DND-41 (cell line): ENCODE measurements around the gene FGD1.
"Not testable (repeated sequence)": the region's sequence is repeated elsewhere in the genome, so short reads cannot be mapped to it uniquely, and the experiment has no call there.

Experiments used
- ATAC-seq: fragments of 200-7000 bp; cut with Tn5 transposase; 3 replicates; pipeline ENCODE4 v1.9.1; 2021; ENCODE audit warnings: low read depth; ENCODE audit not compliant: insufficient read depth
- DNase-seq: peaks from one replicate; pipeline ENCODE4 v3.0.0-alpha.2; 2020
- H2AFZ ChIP-seq: 2 replicates; pipeline ENCODE4 v1.6.0; 2012; ENCODE audit warnings: low read depth, low read length
- H3K27ac ChIP-seq: 2 replicates; pipeline ENCODE4 v1.5.1; 2012; ENCODE audit warnings: low read length, inconsistent platforms
- H3K27me3 ChIP-seq: fragments of 200-600 bp; sonication (generic); 2 replicates; pipeline ENCODE4 v1.6.0; 2012; ENCODE audit warnings: low read length, mild to moderate bottlenecking, inconsistent platforms; ENCODE audit not compliant: insufficient read depth, poor library complexity
- H3K36me3 ChIP-seq: 2 replicates; pipeline ENCODE4 v1.5.1; 2012; ENCODE audit warnings: low read length, inconsistent platforms; ENCODE audit not compliant: insufficient read depth
- H3K4me1 ChIP-seq: 2 replicates; pipeline ENCODE4 v1.5.1; 2012; ENCODE audit warnings: mild to moderate bottlenecking, low read length; ENCODE audit not compliant: insufficient read depth
- H3K4me2 ChIP-seq: 2 replicates; pipeline ENCODE4 v1.6.0; 2012; ENCODE audit warnings: mild to moderate bottlenecking, moderate library complexity, low read length, inconsistent platforms; ENCODE audit not compliant: insufficient read depth
- H3K4me3 ChIP-seq, 2 experiments: fragments of 200-600 bp in 1 of 2; shearing (Covaris generic) in 1 of 2; 2 replicates each; pipeline ENCODE4 v1.5.1; 2012 to 2016; ENCODE audit warnings: inconsistent platforms in 2 of 2, low read length in 2 of 2, mild to moderate bottlenecking in 2 of 2, low read depth in 1 of 2, moderate library complexity in 1 of 2
- H3K79me2 ChIP-seq: 2 replicates; pipeline ENCODE4 v1.6.0; 2012; ENCODE audit warnings: low read length, inconsistent platforms; ENCODE audit not compliant: insufficient read depth
- H3K9ac ChIP-seq: 2 replicates; pipeline ENCODE4 v1.6.0; 2012; ENCODE audit warnings: low read depth, mild to moderate bottlenecking, inconsistent platforms, low read length, moderate library complexity
- H3K9me3 ChIP-seq: 2 replicates; pipeline ENCODE4 v1.5.1; 2012; ENCODE audit warnings: low read length, moderate library complexity, mild to moderate bottlenecking, inconsistent platforms; ENCODE audit not compliant: insufficient read depth, severe bottlenecking
- H4K20me1 ChIP-seq: 2 replicates; pipeline ENCODE4 v1.6.0; 2012; ENCODE audit warnings: low read length; ENCODE audit not compliant: insufficient read depth
- EZH2 ChIP-seq: IDR thresholded peaks from 3 replicates; pipeline ENCODE4 v1.6.1; 2012; ENCODE audit warnings: borderline replicate concordance, low read depth, mild to moderate bottlenecking, moderate library complexity, low read length, inconsistent platforms; ENCODE audit not compliant: severe bottlenecking
- TF ChIP-seq, protein P1 (sequence below): IDR thresholded peaks from 2 replicates; pipeline ENCODE4 v1.5.1; 2012; ENCODE audit warnings: borderline replicate concordance, low read length, moderate library complexity, mild to moderate bottlenecking; ENCODE audit not compliant: poor library complexity, severe bottlenecking; ENCODE audit errors: extremely low read depth

The FGD1 gene

DNA sequence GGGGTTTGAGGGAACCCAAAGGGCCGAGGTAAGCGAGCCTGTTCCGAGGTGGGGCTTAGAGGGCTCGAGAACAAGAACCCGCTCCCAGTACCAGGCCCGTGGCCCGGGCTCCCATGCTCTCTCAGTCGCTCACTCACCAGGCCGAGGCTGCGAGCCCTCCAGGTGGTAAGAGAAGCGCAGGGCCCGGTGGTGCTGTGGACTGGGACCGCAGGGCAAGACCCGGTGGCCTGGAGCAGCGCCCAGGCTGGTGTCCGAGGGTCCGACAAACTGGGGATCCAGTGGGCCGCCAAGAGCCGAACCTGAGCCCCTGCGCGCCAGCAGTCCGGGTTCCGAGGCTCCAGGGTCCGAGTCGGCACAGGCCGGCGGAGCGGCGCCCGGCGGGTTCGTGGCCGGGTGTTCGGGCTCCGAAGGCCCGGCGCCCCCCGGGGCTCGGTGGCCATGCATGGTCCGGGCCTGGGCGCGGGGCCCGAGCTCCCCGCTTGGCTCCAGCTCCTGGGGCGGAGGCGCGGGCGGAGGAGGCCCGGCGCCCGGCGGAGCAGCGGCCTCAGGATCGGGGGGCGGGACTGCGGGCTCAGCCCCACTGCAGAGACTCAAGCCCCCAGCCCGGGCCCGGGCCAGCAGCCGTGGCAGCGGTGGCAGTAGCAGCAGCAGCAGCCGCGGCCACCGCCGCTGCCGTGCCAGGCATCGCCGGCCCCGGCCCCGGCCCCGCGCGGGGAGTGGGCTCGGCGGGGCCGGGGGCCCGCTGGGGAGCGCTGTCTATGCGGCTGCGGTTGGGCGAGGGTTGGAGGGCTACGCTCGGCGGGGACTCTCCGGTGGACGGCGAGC lies 833 bp downstream of the FGD1 start:
- Histone ChIP-seq H3K27ac (no peak overlapping the region), H3K27me3 (no peaks in the 10 kb centered on the region), H3K4me2 (no peak overlapping the region), H3K79me2 (no peaks in the 10 kb centered on the region), H2AFZ (no peak overlapping the region), H3K4me3 (no peak overlapping the region), H3K9ac (no peak overlapping the region), H3K9me3 (no peaks in the 10 kb centered on the region), H4K20me1 (no peaks in the 10 kb centered on the region), H3K4me1 (no peaks in the 10 kb centered on the region), H3K36me3 (no peaks in the 10 kb centered on the region)
- no peak for DNase-seq
- ATAC-seq: no peak
- TF ChIP-seq, protein P1, sequence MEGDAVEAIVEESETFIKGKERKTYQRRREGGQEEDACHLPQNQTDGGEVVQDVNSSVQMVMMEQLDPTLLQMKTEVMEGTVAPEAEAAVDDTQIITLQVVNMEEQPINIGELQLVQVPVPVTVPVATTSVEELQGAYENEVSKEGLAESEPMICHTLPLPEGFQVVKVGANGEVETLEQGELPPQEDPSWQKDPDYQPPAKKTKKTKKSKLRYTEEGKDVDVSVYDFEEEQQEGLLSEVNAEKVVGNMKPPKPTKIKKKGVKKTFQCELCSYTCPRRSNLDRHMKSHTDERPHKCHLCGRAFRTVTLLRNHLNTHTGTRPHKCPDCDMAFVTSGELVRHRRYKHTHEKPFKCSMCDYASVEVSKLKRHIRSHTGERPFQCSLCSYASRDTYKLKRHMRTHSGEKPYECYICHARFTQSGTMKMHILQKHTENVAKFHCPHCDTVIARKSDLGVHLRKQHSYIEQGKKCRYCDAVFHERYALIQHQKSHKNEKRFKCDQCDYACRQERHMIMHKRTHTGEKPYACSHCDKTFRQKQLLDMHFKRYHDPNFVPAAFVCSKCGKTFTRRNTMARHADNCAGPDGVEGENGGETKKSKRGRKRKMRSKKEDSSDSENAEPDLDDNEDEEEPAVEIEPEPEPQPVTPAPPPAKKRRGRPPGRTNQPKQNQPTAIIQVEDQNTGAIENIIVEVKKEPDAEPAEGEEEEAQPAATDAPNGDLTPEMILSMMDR: no peak
- no peak for TF ChIP-seq EZH2

- Histone ChIP-seq H3K79me2 (no peaks in the 10 kb centered on the region), H3K9ac (no peak overlapping the region)
Observed at GRCh38 chrX:54494166-54494988, 1.7 kb downstream of the FGD1 start.

DNA sequence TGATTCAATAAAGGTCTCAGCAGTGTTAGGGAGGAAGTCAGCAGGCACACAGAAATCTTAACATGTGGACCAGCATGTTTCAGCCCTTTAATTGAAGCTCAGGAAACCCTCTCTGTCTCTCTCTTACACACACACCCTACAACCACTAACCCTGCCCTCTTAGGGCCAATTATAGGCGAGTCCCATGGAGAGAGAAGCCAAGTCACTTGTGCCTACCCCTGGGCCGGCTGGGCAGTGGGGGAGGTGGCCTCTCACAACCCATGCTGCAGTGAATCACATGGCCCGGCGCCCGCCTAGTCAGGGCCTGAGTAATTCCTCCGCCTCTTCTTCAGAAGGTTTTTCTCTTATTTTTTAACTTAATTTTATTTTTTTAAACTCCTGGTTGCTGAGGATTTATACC lies 3.7 kb downstream of the FGD1 start:
- H3K79me2 ChIP-seq: no peaks in the 10 kb centered on the region
- H3K27ac ChIP-seq: no peak overlapping the region
- no peak for ATAC-seq
- TF ChIP-seq EZH2: no peak
- TF ChIP-seq, protein P1: no peak
- no peaks in the 10 kb centered on the region for H3K36me3 ChIP-seq
- DNase-seq: no peak
- no peak overlapping the region for H2AFZ ChIP-seq
- H3K27me3 ChIP-seq: no peaks in the 10 kb centered on the region
- no peaks in the 10 kb centered on the region for H4K20me1 ChIP-seq
- no peak overlapping the region for H3K4me3 ChIP-seq
- no peaks in the 10 kb centered on the region for H3K9me3 ChIP-seq
- no peaks in the 10 kb centered on the region for H3K4me1 ChIP-seq
- no peak overlapping the region for H3K9ac ChIP-seq
- H3K4me2 ChIP-seq: no peak overlapping the region

More at GRCh38 chrX:54494166-54494988, 1.7 kb downstream of the FGD1 start:
- H3K4me3 ChIP-seq: no peak overlapping the region
- TF ChIP-seq, protein P1: no peak
- TF ChIP-seq EZH2: no peak
- H3K27ac ChIP-seq: no peak overlapping the region
- H2AFZ ChIP-seq: no peak overlapping the region
- no peak for ATAC-seq
- H3K36me3 ChIP-seq: no peaks in the 10 kb centered on the region
- no peaks in the 10 kb centered on the region for H3K27me3 ChIP-seq
- no peaks in the 10 kb centered on the region for H4K20me1 ChIP-seq
- no peak overlapping the region for H3K4me2 ChIP-seq
- no peak for DNase-seq
- no peaks in the 10 kb centered on the region for H3K4me1 ChIP-seq
- H3K9me3 ChIP-seq: no peaks in the 10 kb centered on the region

GRCh38 chrX:54489819-54490218 lies 6.2 kb downstream of the FGD1 start:
- ATAC-seq, H3K27me3 ChIP-seq, H3K9me3 ChIP-seq, H2AFZ ChIP-seq, H4K20me1 ChIP-seq, H3K79me2 ChIP-seq, H3K4me3 ChIP-seq, DNase-seq, H3K4me2 ChIP-seq, H3K4me1 ChIP-seq, H3K36me3 ChIP-seq, H3K27ac ChIP-seq, H3K9ac ChIP-seq: not testable (repeated sequence)
